HCT116 (cell line): Measurements from ENCODE around the gene BAD. TPM values are rescaled to one million over a fixed set of nuclear protein-coding genes. Genes with fewer than 3 reads are reported as not detected.

Experiments
- ATAC-seq: fragments of 200-7000 bp; cut with Tn5 transposase; 2 replicates; pipeline ENCODE4 v1.9.1; 2020; ENCODE audit warnings: mild to moderate bottlenecking, moderate library complexity
- BruUV-seq: library from RNA; stranded (reverse); fragments of 400-500 nt; replicated peaks from 2 replicates; lab custom pipeline; 2021; lab: Mats Ljungman, UMichigan
- CTCF ChIA-PET: fragments of 300-600 bp; sonication (Branson Sonifier 250); formaldehyde crosslinking; loops from one replicate; lab custom pipeline; 2021; ENCODE audit warnings: antibody characterized with exemption; lab: Charles Lee
- POLR2A ChIA-PET: fragments of 300-600, 350-600 bp; sonication (Branson Sonifier 250); formaldehyde crosslinking; loops from one replicate; lab custom pipeline; 2021; ENCODE audit warnings: antibody characterized with exemption; lab: Charles Lee
- RAD21 ChIA-PET, 2 experiments: fragments of 300-600 bp; sonication (Branson Sonifier 250); formaldehyde crosslinking; loops; one replicate each; lab custom pipeline; 2023; ENCODE audit warnings: low total read pairs in 2 of 2; ENCODE audit not compliant: uncharacterized antibody in 2 of 2, unreplicated experiment in 2 of 2, low non-redundant PET in 1 of 2; lab: Charles Lee
- DNase-seq: peaks from one replicate; pipeline ENCODE4 v3.0.0-alpha.2; 2010; ENCODE audit warnings: low read depth, low spot score
- H2AFZ ChIP-seq: fragments of 200-600 bp; shearing (Covaris generic), sonication (generic); 2 replicates; pipeline ENCODE4 v1.6.1; 2017; ENCODE audit warnings: low read depth, mixed run types, mixed read lengths, antibody characterized with exemption, low read length; ENCODE audit not compliant: poor library complexity, severe bottlenecking
- H3K27ac ChIP-seq: 2 replicates; pipeline ENCODE4 v1.5.1; 2012; ENCODE audit warnings: low read depth, low read length
- H3K27me3 ChIP-seq: fragments of 200-600 bp; sonication (generic); 2 replicates; pipeline ENCODE4 v1.6.1; 2016; ENCODE audit warnings: mixed run types, low read length, mixed read lengths; ENCODE audit not compliant: insufficient read depth
- H3K36me3 ChIP-seq, 2 experiments: fragments of 200-500 bp in 1 of 2; fragments of 200-600 bp in 1 of 2; sonication (Bioruptor generic) in 1 of 2; sonication (generic) in 1 of 2; 2 replicates each; pipeline versions ENCODE4 v1.5.1 to v1.6.1; 2014 to 2016; ENCODE audit warnings: low read length in 2 of 2, inconsistent platforms in 1 of 2, mixed read lengths in 1 of 2, mixed run types in 1 of 2; ENCODE audit not compliant: insufficient read depth in 2 of 2, control insufficient read depth in 1 of 2
- H3K4me1 ChIP-seq, 2 experiments: fragments of 200-600 bp in 1 of 2; sonication (generic) in 1 of 2; 2 replicates each; pipeline versions ENCODE4 v1.5.1 to v1.6.1; 2012 to 2017; ENCODE audit warnings: low read length in 2 of 2, inconsistent platforms in 1 of 2, mild to moderate bottlenecking in 1 of 2, mixed read lengths in 1 of 2, mixed run types in 1 of 2, moderate library complexity in 1 of 2; ENCODE audit not compliant: insufficient read depth in 2 of 2, control insufficient read depth in 1 of 2
- H3K4me2 ChIP-seq: fragments of 200-600 bp; sonication (generic); 2 replicates; pipeline ENCODE4 v1.6.1; 2017; ENCODE audit warnings: mixed run types, low read length, mixed read lengths
- H3K4me3 ChIP-seq, 2 experiments: fragments of 200-600 bp in 1 of 2; sonication (generic) in 1 of 2; replicated peaks in 1 of 2; 2 replicates each; pipeline ENCODE4 v1.5.1; 2011 to 2016; ENCODE audit warnings: low read length in 2 of 2, control low read depth in 1 of 2, low read depth in 1 of 2, mild to moderate bottlenecking in 1 of 2, mixed read lengths in 1 of 2, mixed run types in 1 of 2
- H3K79me2 ChIP-seq: fragments of 200-600 bp; sonication (generic); 2 replicates; pipeline ENCODE4 v1.6.1; 2017; ENCODE audit warnings: mild to moderate bottlenecking, mixed run types, low read length, moderate library complexity, mixed read lengths; ENCODE audit not compliant: insufficient read depth
- H3K9ac ChIP-seq: fragments of 200-600 bp; sonication (generic); 2 replicates; pipeline ENCODE4 v1.6.1; 2016; ENCODE audit warnings: low read length, mixed read lengths
- H3K9me2 ChIP-seq: fragments of 200-600 bp; sonication (generic), shearing (Covaris generic); 2 replicates; pipeline ENCODE4 v1.6.1; 2017; ENCODE audit warnings: mixed run types, mild to moderate bottlenecking, moderate library complexity; ENCODE audit not compliant: insufficient read depth
- H3K9me3 ChIP-seq, 2 experiments: fragments of 200-500 bp in 1 of 2; fragments of 200-600 bp in 1 of 2; sonication (Bioruptor generic) in 1 of 2; sonication (generic) in 1 of 2; 2 replicates each; pipeline ENCODE4 v1.6.1; 2014 to 2017; ENCODE audit warnings: low read length in 2 of 2, mixed read lengths in 2 of 2, inconsistent platforms in 1 of 2, low read depth in 1 of 2, mild to moderate bottlenecking in 1 of 2, mixed run types in 1 of 2, moderate library complexity in 1 of 2; ENCODE audit not compliant: control insufficient read depth in 1 of 2, insufficient read depth in 1 of 2
- H4K20me1 ChIP-seq: fragments of 200-600 bp; sonication (generic), shearing (Covaris generic); 2 replicates; pipeline ENCODE4 v1.6.1; 2017; ENCODE audit warnings: mixed run types, mild to moderate bottlenecking, moderate library complexity; ENCODE audit not compliant: insufficient read depth
- CTCF ChIP-seq, 3 experiments: fragments of 200-600 bp in 1 of 3; sonication (generic) in 1 of 3; IDR thresholded peaks in 2 of 3; conservative IDR thresholded peaks in 1 of 3; 2 replicates each; pipeline ENCODE4 v1.5.1; 2012 to 2017; ENCODE audit warnings: low read depth in 2 of 3, low read length in 2 of 3, antibody characterized with exemption in 1 of 3, borderline replicate concordance in 1 of 3, control low read depth in 1 of 3, mild to moderate bottlenecking in 1 of 3, mixed read lengths in 1 of 3, mixed run types in 1 of 3, moderate library complexity in 1 of 3; ENCODE audit not compliant: insufficient read depth in 1 of 3
- EZH2 ChIP-seq: fragments of 200-600 bp; sonication (generic); IDR thresholded peaks from 2 replicates; pipeline ENCODE4 v1.6.1; 2017; ENCODE audit warnings: antibody characterized with exemption, mixed run types
- POLR2AphosphoS5 ChIP-seq: IDR thresholded peaks from 2 replicates; pipeline ENCODE4 v1.6.1; 2011; ENCODE audit warnings: mild to moderate bottlenecking, low read depth, low read length, moderate library complexity
- RAD21 ChIP-seq: IDR thresholded peaks from 2 replicates; pipeline ENCODE4 v1.6.1; 2012; ENCODE audit warnings: low read depth, mild to moderate bottlenecking
- YY1 ChIP-seq: IDR thresholded peaks from 2 replicates; pipeline ENCODE4 v1.6.1; 2011; ENCODE audit warnings: low read length, low read depth, moderate library complexity, mild to moderate bottlenecking; ENCODE audit not compliant: insufficient replicate concordance; ENCODE audit errors: extremely low read depth
- ZNF274 ChIP-seq: fragments of 200-500 bp; sonication (Bioruptor generic); IDR thresholded peaks from 2 replicates; pipeline ENCODE4 v1.6.1; 2014; ENCODE audit warnings: mild to moderate bottlenecking, low read depth, low read length, inconsistent platforms
- intact Hi-C: fragments of 100-400 bp; cut with micrococcal nuclease; formaldehyde crosslinking; loops from 2 replicates; pipeline ENCODE4 v1.10.0; 2022
- total RNA-seq: library from RNA; stranded (reverse); gene quantifications from one replicate; pipeline ENCODE4 v1.2.1, GENCODE V29; 2021; ENCODE audit not compliant: unreplicated experiment

The BAD gene
- total RNA-seq, 1 experiment from 2014 or later = 51.9 TPM

GRCh38 chr11:64224891-64225607 lies 59.4 kb downstream of the BAD start:
- peaks cover 17 to 33% of the 10 kb centered on the region in 2 experiments for H3K4me1 ChIP-seq
- H3K9me2 ChIP-seq = no peaks in the 10 kb centered on the region
- ChIA-PET CTCF (no interaction called here), POLR2A (no interaction called here)
- no peak overlapping the region for H2AFZ ChIP-seq
- H3K79me2 ChIP-seq = peaks cover 19% of the 10 kb centered on the region; the same call in 1 of the 2 replicates
- H3K9ac ChIP-seq = peak overlapping the region; percentile 96
- peaks cover 0 to 6% of the 10 kb centered on the region in 2 experiments; a peak in 1 of 4 replicates for H3K36me3 ChIP-seq
- H3K27ac ChIP-seq = peak overlapping the region; percentile 95
- no TSS peak for BruUV-seq
- TF ChIP-seq ZNF274 (no peak), POLR2AphosphoS5 (no peak; the same call in 1 of the 2 replicates), YY1 (no peak), RAD21 (no peak), EZH2 (no peak), CTCF (IDR thresholded peaks at IDR 0.05 in 2 of 3, conservative IDR thresholded peaks at IDR 0.05 in 1 of 3; ENCODE audit: borderline replicate concordance in 1 of 3, insufficient read depth in 1 of 3, low read depth in 2 of 3, low read length in 2 of 3) (no peak)
- TF ChIP-seq, all 23 proteins: peak for 0
- Histone ChIP-seq H3K4me3 (peak overlapping the region; percentile 82 to 90), H3K9me3 (no peaks in the 10 kb centered on the region), H4K20me1 (no peaks in the 10 kb centered on the region), H3K4me2 (peak overlapping the region; percentile 100), H3K27me3 (no peaks in the 10 kb centered on the region)
- RAD21 ChIA-PET = interaction anchor here in 1 of 2 experiments (1.1 kb wide), 1 partner anchor 21 kb away, joined by 3 read pairs; no protein-coding TSS in a partner anchor
- intact Hi-C loops = no loop called here
- no peak for ATAC-seq
- DNase-seq = no peak
